Measurements from ENCODE around the gene SACM1L.
"Not testable (repeated sequence)": the region's sequence is repeated elsewhere in the genome, so short reads cannot be mapped to it uniquely, and the experiment has no call there.

Gene SACM1L

DNA sequence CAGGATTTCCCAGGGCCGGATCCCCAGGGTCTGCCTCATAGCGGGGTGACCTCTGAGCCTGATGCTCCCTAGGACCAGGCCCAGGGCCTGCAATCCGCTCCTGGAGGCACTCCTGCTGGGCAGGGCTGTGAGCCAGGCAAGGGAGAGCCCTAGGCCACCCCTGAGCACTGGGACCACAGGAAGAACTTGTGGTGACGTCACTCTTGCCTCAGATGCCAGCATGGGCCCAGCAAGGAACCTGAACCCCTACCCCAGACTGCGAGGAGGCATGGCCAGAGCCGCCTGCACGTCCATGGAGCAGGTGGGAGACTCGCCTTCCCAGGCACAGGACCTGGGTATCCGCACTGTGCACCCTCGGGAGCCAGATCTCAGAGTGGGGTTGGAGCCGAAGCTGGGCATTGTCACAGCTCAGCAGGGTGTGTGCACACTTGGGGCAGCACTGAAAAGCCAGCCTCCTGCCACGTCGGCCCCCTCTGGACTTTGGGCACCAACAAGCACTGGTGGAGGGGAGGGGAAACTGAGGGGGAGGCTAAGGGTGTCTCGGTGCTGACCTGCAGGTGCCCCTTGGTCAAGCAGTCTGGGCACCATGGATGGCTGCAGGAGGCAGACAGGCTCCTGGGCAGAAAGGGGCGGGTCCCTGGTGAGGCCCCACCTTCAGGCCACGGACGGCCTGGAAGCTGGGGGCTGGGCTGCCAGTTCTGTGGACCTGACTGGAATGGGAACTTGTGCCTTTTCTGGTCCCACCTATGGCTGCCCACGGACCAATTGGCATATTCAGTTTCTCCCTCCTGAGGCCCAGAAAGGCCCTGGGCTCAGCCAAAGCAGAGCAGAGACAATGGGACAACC lies 57.8 kb downstream of the SACM1L start:
- no peak for DNase-seq

DNA sequence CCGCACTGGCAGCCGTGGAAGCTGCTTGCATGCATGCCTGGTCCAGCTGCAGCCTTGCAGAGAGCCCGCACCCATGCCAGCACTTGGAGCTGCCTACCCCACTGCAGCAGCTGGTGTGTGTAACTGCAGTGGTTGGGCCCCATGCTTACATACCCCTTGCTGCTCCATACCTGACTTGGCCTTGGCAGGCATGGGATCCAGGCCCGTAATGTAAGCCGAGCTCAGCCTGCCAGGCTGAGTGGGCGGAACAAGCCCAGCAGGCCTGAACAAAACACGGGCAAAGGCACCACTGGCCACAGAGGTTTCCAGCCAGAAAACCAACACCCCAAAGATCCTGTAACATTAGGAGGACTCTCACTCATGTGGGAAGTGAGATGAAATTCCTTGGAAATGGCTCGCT lies 58.9 kb downstream of the SACM1L start:
- DNase-seq = no peak

DNA sequence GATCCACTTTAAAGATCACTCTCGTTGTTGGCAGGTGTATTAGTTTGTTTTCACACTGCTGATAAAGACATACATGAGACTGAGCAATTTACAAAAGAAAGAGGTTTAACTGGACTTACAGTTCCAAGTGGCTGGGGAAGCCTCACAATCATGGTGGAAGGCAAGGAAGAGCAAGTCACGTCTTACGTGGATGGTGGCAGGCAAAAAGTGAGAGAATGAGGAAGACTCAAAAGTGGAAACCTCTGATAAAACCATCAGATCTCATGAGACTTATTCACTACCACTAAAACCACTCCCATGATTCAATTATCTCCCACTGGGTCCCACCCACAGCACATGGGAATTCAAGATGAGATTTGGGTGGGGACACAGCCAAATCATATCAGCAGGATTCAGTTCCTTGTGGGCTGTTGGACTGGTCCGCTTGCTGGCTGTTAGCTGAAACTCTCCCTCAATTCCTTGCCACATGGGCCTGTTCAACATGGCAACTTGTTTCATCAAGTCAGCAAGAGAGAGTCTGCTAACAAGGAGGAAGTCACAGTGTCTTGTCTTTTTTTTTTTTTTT lies 59.9 kb downstream of the SACM1L start:
- not testable (repeated sequence) for DNase-seq

DNA sequence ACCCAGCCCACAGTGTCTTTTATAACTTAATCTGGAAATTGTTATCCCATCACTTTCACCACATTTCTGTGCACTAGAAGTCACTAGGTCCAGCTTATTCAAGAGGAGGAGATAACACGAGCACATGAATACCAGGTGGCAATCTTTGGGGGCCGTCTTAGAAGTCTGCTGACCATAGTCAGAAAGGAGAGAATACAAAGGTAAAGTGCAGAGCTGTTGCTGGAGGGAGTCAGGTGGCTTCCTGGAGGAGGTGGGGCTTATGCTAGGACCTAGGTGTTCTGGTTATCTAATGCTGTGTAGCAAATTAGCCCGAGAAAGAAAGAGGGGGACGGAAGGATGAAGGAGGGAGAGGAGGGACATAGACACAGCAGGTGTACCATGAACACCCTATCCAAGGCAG lies 60.7 kb downstream of the SACM1L start:
- DNase-seq = no peak

DNA sequence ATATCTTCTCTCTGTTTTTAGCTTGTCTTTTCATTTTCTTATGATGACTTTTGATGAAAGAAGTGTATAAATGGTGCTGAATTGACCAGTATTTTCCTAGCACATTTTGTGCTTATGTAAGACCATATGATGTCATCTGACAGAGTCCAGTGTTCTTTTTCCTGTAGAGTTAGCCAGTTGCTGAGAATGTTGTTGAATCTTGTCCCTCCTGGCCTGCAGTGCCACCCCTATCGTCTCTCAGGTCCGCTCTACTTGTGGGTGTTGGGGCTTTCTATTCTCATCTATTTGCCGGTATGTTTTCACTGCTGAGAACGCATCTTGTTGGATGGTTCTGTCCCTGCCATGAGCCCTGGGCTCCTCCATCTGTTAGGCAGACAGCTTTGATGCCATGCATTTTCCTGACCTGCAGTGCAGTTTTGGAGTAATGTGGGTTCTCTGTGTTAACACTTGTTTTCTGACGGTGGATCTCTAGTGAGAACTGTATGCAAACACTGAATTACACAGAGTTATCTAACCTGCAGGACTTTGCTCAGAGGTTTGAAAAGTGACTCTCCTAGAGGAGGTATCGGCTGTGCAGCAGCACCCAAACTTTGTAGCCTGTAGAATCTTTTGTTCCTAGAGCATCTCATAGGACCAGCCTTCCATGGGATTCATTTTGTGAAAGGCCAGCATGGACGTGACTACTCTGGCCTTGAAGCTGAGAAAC lies 62.5 kb downstream of the SACM1L start:
- no peak for DNase-seq

DNA sequence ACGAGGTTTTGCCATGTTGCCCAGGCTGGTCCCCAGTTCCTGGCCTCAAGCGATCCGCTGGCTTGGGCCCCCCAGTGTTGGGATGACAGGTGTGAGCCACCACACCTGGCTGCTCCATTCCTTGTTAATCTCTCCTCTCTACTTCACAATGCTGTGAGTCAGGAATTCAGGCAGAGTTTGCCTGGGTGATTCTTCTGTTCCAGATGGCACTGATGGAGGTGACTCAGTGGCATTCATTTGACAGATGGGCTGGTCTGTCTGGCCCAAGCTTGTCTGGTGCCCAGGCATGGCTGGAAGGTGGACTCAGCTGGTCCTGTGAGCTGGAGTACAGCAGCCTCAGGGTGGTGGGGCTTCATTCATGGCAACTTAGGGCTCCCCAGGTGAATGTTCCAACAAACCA lies 63.9 kb downstream of the SACM1L start:
- no peak for DNase-seq

DNA sequence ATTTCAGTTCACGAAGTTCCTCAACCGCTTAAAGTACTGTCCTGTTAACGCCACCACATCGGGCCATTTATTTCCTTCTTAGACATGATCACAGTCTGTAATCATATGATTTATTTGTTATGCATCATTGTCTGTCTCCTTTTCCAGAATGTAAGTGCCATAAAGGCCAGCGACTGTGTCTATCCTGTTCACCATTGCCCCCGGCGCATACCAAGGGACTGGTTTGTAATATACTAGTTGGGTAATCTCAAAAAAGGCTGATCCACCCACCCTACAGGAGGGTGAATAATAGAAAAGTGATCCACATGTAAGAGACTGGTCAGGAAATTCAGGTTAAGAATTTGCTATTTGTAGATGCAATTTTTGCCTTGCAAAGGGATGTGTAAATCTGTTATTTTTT lies 65.3 kb downstream of the SACM1L start:
- DNase-seq = no peak

DNA sequence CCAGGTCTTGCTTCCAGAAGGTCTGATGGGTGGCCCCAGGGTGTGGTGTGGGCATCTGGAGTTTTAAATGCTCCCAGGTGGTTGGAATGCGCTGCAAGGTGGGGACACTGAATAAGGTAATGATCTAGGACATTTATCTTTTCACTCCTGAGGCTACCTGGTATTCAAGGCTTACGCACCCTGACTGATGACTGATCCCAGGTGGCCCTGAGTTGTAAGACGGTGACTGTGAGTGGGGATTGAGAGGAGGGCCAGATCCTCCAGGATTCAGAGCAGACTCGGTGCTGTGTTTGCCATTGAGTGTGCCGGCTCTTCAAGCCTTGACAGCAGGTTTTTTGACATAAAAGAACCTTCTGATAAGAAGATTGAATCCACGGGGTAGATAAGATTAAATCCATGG lies 66.9 kb downstream of the SACM1L start:
- no peak for DNase-seq

DNA sequence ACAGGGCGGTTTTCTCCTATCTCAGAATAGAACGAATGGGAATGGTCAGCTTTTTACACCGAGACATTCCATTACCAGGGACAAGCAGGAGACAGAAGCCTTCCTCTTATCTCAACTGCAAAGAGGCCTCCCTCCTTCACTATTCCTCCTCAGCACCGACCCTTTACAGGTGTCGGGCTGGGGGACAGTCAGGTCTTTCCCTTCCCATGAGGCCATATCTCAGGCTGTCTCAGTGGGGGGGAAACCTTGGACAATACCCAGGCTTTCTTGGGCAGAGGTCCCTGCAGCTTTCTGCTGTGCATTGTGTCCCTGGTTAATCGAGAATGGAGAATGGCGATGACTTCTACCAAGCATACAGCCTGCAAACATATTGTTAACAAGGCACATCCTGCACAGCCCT lies 67.9 kb downstream of the SACM1L start:
- not testable (repeated sequence) for DNase-seq

DNA sequence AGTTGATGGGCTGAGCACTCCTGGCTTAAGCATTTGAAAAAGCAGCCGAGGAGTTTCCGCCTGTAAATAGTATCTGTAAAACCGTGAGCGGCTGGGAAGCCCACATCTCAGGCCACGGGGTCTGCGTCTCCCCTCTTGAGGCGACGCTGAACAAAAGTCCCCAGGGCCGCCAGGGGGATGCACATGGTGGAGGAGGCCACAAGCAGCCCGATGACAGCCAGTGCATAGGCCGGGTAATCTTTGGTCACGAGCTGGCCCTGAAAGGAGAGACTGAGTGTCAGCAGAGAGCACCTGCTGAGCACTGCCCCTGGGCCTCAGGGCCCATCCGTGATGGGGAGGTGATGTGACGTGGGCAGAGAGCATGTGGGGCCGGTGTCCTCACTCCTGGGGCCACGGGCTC lies 69.7 kb downstream of the SACM1L start:
- no peak for DNase-seq

DNA sequence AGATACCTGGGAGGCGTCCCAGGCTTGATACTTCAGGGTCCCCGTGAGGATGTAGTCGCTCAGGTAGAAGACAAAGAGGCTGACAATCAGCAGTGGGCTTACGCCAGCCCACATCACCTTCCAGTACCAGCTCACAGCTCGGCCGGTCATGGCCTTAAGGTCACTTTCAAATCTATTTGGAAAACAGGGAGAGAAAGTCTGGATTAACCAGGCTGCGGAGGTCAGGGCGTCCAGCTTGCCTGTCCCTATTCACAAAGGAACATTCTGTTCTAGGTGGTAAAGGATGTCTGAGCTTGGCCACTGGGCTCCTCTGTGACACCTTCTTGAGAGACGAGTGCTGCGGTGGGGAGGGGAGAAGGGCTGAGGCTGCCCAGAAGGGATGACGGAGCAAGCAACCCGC lies 70.7 kb downstream of the SACM1L start:
- DNase-seq = no peak

DNA sequence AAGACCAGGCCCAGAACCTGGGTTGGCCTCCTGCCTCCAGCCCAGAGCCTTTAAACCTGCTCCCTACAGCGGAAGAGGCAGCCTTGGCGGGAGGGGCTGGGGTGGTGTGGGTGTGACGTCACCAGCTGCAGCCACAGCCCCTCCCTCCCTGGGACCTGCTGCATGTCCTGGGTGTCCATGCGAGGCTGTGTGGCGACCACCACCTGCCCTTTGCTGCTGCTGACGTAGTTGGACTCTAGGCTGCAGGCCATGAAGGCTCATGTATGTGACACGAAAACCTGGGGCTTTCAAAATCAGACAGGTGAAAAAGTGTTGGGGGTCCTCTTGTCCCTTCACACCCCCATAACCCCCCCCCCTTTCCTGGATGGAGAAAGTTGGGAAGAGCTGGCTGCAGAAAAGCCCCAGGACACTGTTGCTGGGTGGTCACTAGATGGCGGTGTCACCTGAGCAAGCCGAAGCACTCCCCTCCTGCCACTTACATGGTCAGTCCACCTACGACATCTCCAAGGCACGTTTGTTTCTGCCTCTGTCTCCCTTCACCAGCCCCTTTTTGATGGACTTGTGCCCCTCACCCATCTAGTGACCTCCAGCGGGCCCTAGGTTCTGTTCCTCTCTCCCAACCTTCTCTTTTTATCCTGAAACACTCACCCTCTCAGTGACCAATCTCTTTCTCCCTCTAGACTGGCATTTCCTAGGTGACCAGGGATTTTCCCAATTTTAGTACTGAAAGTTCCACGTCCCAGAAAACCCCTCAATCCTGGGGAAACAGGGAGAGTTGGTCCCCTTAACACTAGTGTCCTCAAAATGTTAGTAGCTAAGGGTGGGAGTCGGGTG lies 71.9 kb downstream of the SACM1L start:
- DNase-seq = no peak

DNA sequence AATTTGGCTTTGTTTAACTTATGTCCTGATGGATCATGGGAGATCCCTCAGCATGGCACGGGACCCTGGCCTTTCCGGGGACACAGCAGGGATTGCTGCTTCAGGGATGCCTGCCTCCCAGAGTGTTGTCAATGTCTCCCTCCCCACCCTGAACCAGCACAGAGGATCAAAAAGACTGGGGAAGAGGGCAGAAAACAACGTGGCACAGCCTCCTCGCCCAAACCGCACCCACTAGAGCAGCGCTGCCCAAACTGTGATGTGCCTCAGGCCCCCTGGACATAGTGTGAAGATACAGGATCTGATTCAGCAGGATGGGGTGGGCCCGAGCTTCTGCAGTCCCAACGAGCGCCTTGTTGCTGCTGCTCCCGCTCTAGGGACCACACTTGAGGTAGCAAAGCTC lies 72.6 kb downstream of the SACM1L start:
- DNase-seq = no peak

DNA sequence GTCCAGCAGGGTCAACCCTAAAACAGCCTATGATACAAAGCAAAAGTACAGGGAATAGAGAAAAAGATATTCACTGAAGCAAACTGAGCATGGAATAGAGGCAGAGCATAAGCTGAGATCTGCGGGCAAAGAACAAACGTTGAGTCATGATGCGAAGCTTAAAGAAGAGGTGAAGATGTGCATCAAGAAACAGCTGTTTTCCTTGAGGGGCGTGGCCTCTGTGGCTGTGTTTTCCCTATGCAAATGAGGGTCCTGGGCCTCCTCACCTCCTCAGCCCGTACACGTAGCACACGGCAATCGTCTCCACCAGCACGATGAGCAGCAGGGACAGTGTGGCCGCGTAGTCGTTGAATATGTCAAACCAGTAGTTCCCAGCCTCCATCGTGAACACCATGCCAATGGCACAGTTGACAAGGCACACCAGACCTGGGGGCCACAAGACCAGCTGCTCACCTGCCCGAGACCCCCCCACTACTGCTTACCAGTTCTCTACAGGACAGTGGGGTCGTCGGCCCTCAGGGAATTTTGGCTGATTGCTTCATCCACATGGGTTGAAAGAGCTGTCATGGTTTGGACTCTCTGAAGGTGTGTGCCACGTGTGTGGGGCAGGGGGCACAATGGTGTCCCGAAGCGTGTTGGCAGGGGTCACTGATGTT lies 73.6 kb downstream of the SACM1L start:
- DNase-seq = no peak

DNA sequence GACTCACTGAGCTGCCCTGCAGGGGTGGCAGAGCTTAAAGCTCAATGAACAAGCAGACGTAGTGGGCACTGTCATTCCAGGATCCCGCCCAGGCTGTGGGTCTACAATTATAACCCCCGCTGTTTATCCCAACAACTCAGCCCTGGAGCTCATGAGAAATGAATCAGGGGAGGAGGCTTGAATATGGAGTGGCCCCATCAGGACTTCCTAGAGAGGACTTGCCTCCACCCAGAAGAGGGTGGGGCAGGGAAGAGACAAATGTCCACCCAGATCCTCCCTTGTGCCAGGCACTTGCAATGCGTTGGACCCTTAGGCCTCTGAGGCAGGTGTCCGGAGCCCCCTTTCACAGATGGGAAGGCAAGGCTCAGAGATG lies 74.1 kb downstream of the SACM1L start:
- no peak for DNase-seq

DNA sequence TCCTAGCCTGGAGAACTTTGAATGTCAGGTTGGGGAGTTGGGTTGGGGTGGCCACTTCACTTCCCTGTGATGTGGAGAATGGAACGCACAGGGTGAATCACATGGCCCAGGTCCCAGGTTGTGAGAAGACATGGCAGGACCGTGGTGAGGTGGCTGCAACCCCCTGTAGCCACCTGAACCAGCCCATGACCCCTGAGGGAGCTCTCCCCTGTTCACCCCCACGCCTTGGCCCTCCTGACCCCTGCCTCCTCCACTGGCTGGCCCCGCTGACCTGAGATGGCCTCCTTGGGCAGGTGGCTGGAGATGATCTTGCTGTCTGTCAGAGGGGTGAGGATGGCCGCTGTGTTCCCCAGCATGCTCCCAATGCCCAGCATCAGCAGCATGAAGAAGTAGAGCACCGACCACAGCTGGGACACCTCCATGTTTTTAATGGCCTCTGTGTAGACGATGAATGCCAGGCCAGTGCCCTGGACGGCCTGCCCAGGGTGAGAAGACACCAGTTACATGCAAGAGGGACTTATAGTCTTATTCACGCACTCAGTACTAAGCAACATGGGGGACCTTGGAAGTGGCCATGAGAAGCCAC lies 76.2 kb downstream of the SACM1L start:
- DNase-seq = no peak

DNA sequence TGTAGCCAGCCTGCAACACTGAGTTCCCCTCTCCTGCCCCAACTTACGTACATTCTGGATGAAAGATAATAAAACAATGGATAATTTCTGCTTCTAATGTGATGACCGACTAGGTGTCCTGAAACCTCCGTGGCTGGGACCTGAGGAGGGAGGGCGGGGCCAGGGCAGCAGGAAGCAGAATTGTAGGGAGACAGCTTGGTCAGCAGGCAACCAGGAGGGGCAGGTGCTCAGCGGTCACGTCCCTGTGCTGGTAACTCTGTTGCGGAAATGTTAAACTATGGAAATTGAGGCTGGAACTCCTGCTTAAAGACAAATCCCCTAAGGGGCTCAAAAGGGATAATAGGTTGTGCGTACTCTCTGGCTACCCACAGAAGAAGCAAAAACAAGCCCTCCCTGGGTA lies 76.8 kb downstream of the SACM1L start:
- DNase-seq = no peak

DNA sequence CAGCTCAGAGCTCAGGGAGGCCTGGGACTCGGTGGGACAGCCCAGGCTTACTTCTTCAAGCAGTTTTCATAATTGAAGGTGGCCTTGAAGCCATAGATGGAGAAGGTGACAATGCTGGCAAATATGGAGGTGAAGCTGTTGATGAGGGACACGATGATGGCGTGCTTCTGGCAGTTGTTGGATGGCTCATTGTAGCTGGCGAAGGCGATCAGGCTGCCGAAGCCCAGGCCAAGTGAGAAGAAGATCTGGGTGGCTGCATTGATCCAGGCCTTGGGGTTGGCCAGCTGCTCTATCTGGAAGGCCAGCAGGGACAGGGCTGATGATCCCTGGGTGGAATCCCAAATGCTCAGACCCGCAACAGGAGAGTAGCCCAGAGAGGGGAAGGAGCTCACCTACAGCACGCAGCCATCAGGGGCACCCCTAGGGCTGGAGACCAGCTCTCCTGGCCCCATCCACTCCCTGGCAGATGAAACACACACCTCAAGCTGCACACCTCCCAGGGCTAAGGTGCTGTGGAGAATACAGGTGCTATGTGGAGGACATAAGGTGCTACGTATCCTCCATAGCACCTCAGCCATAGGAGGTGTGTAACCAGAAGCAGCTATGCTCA lies 82.1 kb downstream of the SACM1L start:
- no peak for DNase-seq

DNA sequence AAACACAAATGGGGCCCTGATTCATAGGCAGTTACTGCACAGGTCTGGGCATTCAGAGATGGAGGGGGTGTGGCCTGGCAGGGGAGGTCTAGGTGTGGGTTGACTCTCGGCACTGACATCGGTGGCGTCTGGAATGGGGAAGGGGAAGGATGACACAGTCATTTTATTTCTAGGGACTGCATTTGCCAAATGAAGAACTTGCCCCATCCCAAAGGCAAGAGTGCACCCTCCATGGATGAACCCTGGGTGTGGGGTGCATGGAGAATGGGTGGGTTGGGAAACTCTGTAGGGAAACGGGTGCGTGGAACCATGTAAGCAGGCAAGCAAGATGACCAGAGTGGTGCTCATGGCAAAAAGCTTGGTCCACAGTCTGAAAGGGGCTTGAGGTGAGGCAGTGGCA lies 82.6 kb downstream of the SACM1L start:
- DNase-seq = no peak

DNA sequence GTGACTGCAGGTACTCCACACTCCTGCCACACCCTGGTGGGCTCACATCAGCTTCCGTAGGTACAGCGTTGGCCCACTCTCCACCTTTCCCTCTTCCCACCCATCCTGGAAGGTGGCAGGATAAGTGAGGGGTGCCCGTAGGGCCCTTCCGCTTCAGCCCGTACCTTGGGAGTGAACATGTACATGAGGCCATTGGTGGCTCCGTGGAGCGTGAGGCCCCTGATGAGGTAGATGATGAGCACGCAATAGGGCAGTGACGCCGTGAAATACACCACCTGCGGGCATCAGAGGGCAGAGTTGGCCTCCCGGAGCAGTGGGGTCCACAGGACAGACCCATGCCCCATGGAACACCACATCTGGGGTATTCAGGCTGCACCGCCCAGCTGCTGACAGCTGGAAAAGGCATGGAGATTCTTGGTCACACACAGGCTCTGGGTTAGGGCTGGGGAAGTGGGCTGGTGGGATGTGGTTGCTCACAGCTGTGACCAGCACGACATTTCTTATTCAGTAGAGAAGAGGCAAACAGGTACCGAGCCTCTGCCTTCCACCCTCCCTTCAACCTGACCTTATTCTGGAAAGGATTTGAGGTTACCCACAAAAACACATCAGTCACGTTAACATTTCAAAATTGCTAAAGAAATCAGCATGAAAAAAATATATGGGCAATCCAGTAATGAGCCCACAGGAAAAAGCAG lies 83.3 kb downstream of the SACM1L start:
- no peak for DNase-seq

DNA sequence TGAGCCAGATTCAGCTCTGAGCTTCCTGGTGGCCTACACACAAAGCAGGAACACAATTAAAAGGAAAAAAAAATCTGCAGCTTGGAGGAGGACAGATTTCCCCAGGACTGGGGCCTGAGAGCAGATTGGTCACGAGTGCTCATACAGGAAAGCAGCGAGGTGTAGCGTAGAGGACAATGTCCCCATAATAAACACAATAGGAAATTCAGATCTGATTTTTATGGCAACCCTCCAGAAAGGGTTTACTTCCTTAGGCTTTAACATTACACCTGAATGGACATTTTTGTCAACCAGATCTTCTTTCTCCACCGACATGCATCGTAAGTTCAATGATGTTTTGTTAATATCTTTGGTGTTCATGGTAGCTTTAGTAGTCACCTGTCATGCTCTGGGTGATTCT lies 83.9 kb downstream of the SACM1L start:
- no peak for DNase-seq

Data from NCI-H1048 (cell line).